Activated T-helper 1 cell treated with anti-CD3 and anti-CD28 coated beads, Interleukin-2, amount 50 U/mL, for 16 hours (primary cell): ENCODE data around the gene ZMYND15.

Source experiments
- DNase-seq, 2 donors: peaks; one replicate each; pipeline ENCODE4 v3.0.0-alpha.2; 2020; ENCODE audit warnings: low read depth in 1 of 2, low spot score in 1 of 2

The ZMYND15 gene

DNA sequence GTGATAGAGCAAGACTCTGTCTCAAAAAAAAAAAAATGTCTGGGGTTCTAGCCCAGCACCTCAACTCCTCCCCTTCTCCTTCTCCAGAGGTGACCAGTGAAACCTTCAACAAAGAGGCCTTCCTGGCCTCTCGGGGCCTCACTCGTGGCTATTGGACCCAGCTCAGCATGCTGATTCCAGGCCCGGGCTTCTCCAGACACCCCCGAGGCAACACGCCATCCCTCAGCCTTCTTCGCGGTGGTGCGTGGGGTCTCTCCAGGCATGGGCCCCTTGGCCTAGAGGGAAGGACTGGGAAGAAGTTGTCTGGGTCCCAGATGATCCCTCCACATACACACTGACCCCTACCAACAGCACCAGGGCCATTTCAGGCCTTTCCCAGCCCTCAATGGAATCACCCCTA is 3.6 kb downstream of the ZMYND15 start:
- no peak for DNase-seq

DNA sequence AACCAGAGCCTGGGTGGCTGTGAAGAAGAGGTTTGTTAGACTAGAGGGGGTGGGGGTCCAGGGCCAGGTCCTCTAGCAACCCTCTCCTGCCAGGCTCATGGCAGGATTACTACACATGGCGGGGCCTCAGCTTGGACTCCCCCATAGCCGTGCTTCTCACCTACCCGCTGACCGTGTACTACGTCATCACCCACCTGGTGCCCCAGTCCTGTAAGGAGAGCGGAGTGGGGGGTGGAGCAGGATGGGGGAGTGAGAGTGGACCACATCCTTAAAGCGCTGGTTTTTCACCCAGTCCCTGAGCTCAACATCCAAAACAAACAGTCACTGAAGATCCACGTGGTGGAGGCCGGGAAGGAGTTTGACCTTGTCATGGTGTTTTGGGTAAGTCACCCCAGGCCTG is 4.3 kb downstream of the ZMYND15 start:
- no peak for DNase-seq

GRCh38 chr17:4744999-4745969 is 5.7 kb downstream of the ZMYND15 start:
- DNase-seq = no peak

DNA sequence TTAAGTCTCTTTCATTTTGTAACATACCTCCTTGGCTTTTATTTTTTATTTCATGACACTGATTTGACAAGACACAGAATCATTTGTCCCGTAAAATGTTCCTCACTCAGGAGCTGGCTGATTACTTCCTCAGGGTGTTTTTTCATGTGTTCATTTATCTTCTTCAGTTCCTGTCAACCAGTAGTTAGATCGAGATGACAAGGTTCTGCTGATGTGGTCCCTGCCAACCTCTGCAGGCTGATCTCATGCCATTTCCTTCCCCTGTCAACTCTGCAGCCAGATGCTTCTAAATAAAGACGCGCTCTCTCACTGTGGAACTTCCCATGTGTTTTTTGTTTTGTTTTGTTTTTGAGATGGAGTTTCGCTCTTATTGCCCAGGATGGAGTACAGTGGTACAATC is 8.2 kb downstream of the ZMYND15 start:
- DNase-seq = no peak

- no peak for DNase-seq
These were observed 9.1 kb downstream of the ZMYND15 start for GRCh38 chr17:4748686-4749085.

- DNase-seq = no peak
These were observed 11.0 kb downstream of the ZMYND15 start for GRCh38 chr17:4750606-4751005.

DNA sequence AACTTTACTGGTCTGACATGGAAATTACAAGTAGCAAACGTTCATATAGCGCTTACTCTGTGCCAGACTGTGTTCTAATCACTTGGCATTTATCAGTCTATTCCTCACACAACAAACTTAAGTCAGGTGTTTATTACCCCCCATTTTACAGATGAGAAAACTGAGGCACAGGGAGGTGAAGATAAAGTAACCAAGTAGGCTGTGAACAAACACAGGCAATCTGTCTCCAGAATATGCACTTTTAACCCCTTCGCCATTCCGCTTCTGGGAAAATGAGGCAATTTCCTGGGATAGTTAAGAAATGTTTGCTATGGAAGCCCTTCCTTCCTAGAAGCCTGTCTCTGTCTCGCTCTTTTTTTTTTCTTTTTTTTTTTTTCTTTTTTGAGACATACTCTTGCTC is 12.3 kb downstream of the ZMYND15 start:
- DNase-seq = no peak

DNA sequence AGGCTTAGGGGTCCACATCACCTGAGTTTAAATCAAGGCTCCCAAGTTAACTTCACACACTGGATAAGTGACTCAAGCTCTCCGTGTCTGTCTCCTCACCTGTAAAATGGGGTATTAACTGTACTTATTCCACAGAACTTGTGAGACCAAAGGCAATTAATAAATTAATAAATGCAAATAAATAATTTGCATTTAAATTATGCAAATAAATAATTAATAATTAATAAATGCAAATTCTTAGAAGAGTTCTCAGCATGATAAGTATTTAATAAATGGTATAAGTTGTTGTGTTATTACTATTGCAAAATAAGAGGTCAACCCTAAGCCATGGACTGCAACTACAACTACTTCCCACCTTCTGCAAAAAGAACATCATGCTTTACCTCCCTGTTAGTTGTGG is 13.8 kb downstream of the ZMYND15 start:
- DNase-seq = no peak

DNA sequence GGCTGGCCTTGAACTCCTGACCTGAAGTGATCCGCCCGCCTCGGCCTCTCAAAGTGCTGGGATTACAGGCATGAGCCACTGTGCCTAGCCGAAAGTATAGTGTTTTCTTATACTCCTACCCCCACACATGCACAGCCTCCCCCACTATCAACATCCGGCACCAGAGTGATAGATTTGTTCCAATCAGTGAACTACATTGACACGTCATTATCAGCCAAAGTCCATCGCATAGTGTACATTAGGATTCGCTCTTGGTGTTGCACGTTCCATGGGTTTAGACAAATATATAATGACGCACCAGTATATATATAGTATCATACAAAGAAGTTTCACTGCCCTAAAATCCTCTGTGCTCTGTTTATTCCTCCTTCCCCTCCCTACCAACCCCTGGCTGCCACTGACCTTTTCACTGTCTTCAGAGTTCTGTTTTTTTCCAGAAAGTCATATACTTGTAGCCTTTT is 20.2 kb downstream of the ZMYND15 start:
- no peak for DNase-seq

- no peak for DNase-seq
These were observed 25.0 kb downstream of the ZMYND15 start for GRCh38 chr17:4764595-4764994.

- DNase-seq = no peak
These were observed 26.6 kb downstream of the ZMYND15 start for GRCh38 chr17:4766201-4766600.

DNA sequence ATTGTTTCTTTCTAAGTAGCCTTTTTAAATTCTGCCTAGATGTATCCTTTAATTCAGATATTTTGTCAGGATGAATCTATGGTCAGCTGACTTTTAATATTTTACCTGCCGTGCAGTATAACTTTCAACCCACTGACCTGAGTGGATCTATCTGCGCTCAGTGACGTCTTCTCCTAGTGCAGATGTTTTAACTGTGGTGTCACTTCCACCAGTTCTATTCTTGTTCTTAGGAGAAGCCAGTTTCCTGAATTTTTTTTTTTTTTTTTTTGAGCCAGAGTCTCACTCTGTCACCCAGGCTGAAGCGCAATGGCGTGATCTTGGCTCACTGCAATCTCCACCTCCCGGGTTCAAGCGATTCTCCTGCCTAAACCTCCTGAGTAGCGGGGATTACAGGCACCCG is 27.1 kb downstream of the ZMYND15 start:
- DNase-seq = no peak

- DNase-seq = no peak
These were observed 28.7 kb downstream of the ZMYND15 start for GRCh38 chr17:4768298-4768697.

- DNase-seq = no peak
These were observed 30.0 kb downstream of the ZMYND15 start for GRCh38 chr17:4769628-4770027.

GRCh38 chr17:4771519-4772234 is 32.0 kb downstream of the ZMYND15 start, which contains the start of gene TM4SF5:
Gene TM4SF5, plus strand, starts transcription at chr17:4771886. Its CDS starts 37 bp downstream, at chr17:4771923.
- no peak for DNase-seq

DNA sequence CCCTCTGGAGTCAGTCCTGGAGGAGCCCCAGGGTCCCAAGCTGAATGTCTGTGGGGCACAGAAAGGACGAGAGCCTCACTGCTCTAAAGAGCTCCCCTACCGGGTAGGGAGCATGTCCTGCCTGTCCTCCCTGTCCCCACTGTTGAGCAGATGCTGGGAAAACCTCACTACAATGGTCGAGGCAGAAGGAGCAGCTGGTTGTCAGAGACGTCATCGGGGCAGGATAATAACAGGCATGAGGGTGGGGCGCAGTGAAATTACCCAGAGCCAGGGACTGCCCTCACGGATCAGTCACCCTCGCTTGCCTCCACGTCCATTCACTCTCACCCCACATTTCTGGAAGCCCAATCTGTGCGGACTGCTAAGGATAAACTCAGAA is 32.6 kb downstream of the ZMYND15 start:
- no peak for DNase-seq

DNA sequence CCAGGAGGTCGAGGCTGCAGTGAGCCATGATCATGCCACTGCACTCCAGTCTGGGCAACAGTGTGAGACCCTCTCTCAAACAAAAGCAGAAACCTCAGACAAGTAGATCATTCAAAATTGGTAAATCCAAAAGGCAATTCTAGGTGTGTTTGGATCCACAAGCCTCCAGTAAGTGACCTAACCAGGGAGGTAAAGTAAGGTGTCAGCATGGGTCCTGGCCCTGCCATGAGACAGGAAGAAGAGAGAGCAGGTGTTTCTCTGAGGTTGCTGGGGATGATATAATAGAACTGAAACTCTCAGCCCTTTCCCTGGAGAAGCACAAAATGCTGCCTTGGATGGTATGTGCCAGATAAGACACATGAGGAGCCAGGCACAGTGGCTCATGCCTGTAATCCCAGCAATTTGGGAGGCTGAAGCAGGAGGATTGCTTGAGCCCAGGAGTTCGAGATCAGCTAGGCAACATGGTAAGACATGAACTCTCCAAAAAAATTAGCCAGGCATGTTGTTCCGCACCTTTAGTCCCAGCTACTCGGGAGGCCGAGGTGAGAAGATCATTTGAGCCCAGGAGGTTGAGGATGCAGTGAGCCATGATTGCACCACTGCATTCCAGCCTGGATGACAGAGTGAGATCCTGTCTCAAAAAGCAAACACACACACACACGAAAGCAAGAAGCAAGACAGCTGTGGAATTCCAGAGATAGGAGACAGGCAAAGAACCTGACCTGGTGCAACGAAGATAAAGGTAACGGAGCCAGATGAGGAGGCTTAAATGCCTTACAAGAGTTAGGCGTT is 38.5 kb downstream of the ZMYND15 start:
- DNase-seq = no peak

DNA sequence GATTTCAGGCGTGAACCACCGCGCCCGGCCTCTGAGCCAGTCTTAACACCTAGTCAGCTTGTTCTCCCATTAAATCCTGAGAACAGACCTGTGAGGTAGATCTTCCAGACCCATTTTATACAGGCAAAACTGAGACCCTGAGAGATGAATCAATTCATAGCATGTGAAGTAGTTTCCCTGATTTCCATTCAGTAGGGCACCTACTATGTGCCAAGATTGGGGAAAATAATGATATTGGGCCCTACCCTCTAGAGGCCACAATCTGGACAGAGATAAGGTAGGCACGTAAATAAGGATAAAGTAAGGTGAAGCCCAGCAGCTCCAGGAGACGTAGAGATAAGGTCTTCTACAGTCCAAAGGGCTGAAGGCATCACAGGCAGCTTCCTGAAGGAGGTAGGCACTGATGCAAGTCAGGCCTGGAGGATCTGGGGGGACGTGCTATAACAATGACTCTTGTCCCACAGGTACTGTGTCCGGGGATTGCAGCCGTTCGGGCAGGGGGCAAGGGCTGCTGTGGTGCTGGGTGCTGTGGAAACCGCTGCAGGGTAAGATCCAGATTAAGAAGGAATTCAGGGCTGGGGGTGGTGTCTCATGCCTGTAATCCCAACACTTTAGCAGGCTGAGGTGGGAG is 40.8 kb downstream of the ZMYND15 start:
- no peak for DNase-seq

- no peak for DNase-seq
These were observed 43.0 kb downstream of the ZMYND15 start for GRCh38 chr17:4782652-4783051.

GRCh38 chr17:4785311-4786105 is 45.9 kb downstream of the ZMYND15 start:
- no peak for DNase-seq
